Astrocyte (in vitro differentiated cells and primary cell): Measurements from ENCODE around the gene DDX31. TPM values are rescaled to one million over a fixed set of nuclear protein-coding genes. Genes with fewer than 3 reads are reported as not detected.

Source experiments
- DNase-seq: peaks from one replicate; pipeline ENCODE4 v3.0.0-alpha.2; 2010; ENCODE audit warnings: low read depth
- FAIRE-seq: peaks from 2 replicates; lab custom pipeline; 2011; peaks lifted over from hg19 to GRCh38; lab: Jason Lieb, UNC
- H2AFZ ChIP-seq: 2 replicates; pipeline ENCODE4 v1.6.0; 2012; ENCODE audit warnings: low read depth, low read length, inconsistent platforms
- H3K27ac ChIP-seq: 2 replicates; pipeline ENCODE4 v1.5.1; 2011; ENCODE audit warnings: low read depth, low read length, inconsistent platforms
- H3K27me3 ChIP-seq: 2 replicates; pipeline ENCODE4 v1.6.0; 2011; ENCODE audit warnings: low read length, inconsistent platforms; ENCODE audit not compliant: insufficient read depth
- H3K36me3 ChIP-seq: 2 replicates; pipeline ENCODE4 v1.5.1; 2011; ENCODE audit warnings: low read length, inconsistent platforms; ENCODE audit not compliant: insufficient read depth
- H3K4me1 ChIP-seq: 2 replicates; pipeline ENCODE4 v1.5.1; 2011; ENCODE audit warnings: low read length, inconsistent platforms; ENCODE audit not compliant: insufficient read depth
- H3K4me2 ChIP-seq: 2 replicates; pipeline ENCODE4 v1.6.0; 2012; ENCODE audit warnings: low read length, inconsistent platforms
- H3K4me3 ChIP-seq: 2 replicates; pipeline ENCODE4 v1.5.1; 2011; ENCODE audit warnings: low read depth, mild to moderate bottlenecking, low read length, inconsistent platforms; ENCODE audit not compliant: insufficient read depth
- H3K79me2 ChIP-seq: 2 replicates; pipeline ENCODE4 v1.6.0; 2012; ENCODE audit warnings: mild to moderate bottlenecking, low read length, inconsistent platforms; ENCODE audit not compliant: insufficient read depth
- H3K9ac ChIP-seq: 2 replicates; pipeline ENCODE4 v1.6.0; 2012; ENCODE audit warnings: mild to moderate bottlenecking, low read length, inconsistent platforms
- H3K9me3 ChIP-seq: 2 replicates; pipeline ENCODE4 v1.5.1; 2012; ENCODE audit warnings: low read depth, mild to moderate bottlenecking, low read length, inconsistent platforms; ENCODE audit not compliant: insufficient read depth
- H4K20me1 ChIP-seq: 2 replicates; pipeline ENCODE4 v1.6.0; 2012; ENCODE audit warnings: low read length, inconsistent platforms; ENCODE audit not compliant: insufficient read depth
- H3K27ac Mint-ChIP-seq: one replicate; pipeline ENCODE4 v1.8.0; 2021; ENCODE audit warnings: mild to moderate bottlenecking, mixed read lengths; ENCODE audit not compliant: unreplicated experiment
- H3K27me3 Mint-ChIP-seq: one replicate; pipeline ENCODE4 v1.8.0; 2021; ENCODE audit warnings: low read depth, mixed read lengths; ENCODE audit not compliant: unreplicated experiment
- H3K36me3 Mint-ChIP-seq: one replicate; pipeline ENCODE4 v1.8.0; 2021; ENCODE audit warnings: low read depth, mixed read lengths; ENCODE audit not compliant: unreplicated experiment
- H3K4me1 Mint-ChIP-seq: one replicate; pipeline ENCODE4 v1.8.0; 2021; ENCODE audit warnings: low read depth, mixed read lengths; ENCODE audit not compliant: unreplicated experiment
- H3K4me3 Mint-ChIP-seq: one replicate; pipeline ENCODE4 v1.8.0; 2021; ENCODE audit warnings: mild to moderate bottlenecking, moderate library complexity, mixed read lengths; ENCODE audit not compliant: unreplicated experiment
- H3K9me3 Mint-ChIP-seq: one replicate; pipeline ENCODE4 v1.8.0; 2021; ENCODE audit warnings: mild to moderate bottlenecking, mixed read lengths; ENCODE audit not compliant: unreplicated experiment
- EZH2 ChIP-seq: IDR thresholded peaks from 2 replicates; pipeline ENCODE4 v1.6.1; 2012; ENCODE audit warnings: mild to moderate bottlenecking, low read length, inconsistent platforms; ENCODE audit not compliant: insufficient read depth
- total RNA-seq: library from RNA; stranded (reverse); gene quantifications from 2 replicates; pipeline ENCODE4 v1.2.1, GENCODE V29; 2021
- TF ChIP-seq, protein P1 (sequence below): IDR thresholded peaks from 2 replicates; pipeline ENCODE4 v1.5.1; 2011; ENCODE audit warnings: low read depth, mild to moderate bottlenecking, inconsistent platforms, low read length, moderate library complexity; ENCODE audit not compliant: insufficient read depth

DDX31 gene
- total RNA-seq, 1 donor from 2014 or later, result 20.5 TPM

DNA sequence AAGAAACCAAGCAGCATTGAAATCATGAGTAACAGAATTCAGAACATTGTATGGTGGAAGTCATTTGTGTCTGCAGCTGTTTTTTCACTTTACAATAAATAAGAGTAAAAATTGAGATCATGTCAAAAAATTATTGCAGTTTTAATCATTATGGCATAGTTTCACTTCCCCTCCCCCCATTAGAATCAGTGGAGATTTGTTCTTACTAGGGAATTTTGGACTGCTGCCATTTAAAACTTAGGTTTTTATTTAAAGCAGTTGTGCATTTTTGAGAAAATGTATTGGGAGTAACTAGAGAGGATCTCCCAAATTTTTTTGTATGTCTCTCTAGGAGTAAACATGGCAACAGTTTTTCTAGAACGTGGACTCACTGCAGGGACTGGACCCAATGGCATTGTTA, 20.9 kb upstream of the DDX31 start:
- Mint-ChIP-seq H3K9me3 (peaks cover 7% of the 10 kb centered on the region), H3K4me1 (no peaks in the 10 kb centered on the region), H3K27me3 (no peaks in the 10 kb centered on the region), H3K36me3 (peaks cover 36% of the 10 kb centered on the region), H3K4me3 (no peak overlapping the region), H3K27ac (no peak overlapping the region)
- Histone ChIP-seq H3K79me2 (peaks cover 2% of the 10 kb centered on the region), H3K9ac (no peak overlapping the region), H3K36me3 (peaks cover 27% of the 10 kb centered on the region), H2AFZ (no peak overlapping the region), H4K20me1 (peaks cover 36% of the 10 kb centered on the region), H3K4me1 (no peaks in the 10 kb centered on the region), H3K9me3 (no peaks in the 10 kb centered on the region), H3K4me3 (no peak overlapping the region), H3K27ac (no peak overlapping the region), H3K4me2 (no peak overlapping the region), H3K27me3 (no peaks in the 10 kb centered on the region)
- DNase-seq, result no peak
- no peak for FAIRE-seq
- TF ChIP-seq, protein P1, sequence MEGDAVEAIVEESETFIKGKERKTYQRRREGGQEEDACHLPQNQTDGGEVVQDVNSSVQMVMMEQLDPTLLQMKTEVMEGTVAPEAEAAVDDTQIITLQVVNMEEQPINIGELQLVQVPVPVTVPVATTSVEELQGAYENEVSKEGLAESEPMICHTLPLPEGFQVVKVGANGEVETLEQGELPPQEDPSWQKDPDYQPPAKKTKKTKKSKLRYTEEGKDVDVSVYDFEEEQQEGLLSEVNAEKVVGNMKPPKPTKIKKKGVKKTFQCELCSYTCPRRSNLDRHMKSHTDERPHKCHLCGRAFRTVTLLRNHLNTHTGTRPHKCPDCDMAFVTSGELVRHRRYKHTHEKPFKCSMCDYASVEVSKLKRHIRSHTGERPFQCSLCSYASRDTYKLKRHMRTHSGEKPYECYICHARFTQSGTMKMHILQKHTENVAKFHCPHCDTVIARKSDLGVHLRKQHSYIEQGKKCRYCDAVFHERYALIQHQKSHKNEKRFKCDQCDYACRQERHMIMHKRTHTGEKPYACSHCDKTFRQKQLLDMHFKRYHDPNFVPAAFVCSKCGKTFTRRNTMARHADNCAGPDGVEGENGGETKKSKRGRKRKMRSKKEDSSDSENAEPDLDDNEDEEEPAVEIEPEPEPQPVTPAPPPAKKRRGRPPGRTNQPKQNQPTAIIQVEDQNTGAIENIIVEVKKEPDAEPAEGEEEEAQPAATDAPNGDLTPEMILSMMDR, result no peak

DNA sequence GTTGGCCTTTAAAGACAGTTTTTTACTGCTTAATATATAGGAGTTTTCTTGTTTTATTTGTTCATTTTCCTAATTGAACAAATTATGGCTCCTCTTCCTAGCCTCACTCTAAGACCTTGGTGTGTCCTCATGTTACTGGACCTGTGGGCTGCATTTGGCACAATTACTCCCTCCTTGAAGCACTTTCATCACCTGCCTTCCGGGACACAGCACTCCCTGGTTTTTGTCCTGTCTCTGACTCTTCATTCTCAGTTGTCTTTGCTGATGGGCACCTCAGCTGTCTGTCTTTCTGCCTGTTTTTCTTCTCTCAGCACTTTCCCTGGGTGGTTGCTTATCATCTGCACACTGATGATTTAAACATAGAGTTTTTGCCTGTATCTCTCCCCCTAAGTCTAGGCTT, 14.1 kb upstream of the DDX31 start:
- no peaks in the 10 kb centered on the region for H3K27me3 Mint-ChIP-seq
- Histone ChIP-seq H4K20me1 (peaks cover 76% of the 10 kb centered on the region), H3K27ac (no peak overlapping the region), H3K9me3 (no peaks in the 10 kb centered on the region), H2AFZ (no peak overlapping the region), H3K27me3 (no peaks in the 10 kb centered on the region), H3K4me3 (no peak overlapping the region), H3K4me2 (no peak overlapping the region), H3K4me1 (no peaks in the 10 kb centered on the region), H3K36me3 (peaks cover 28% of the 10 kb centered on the region), H3K9ac (no peak overlapping the region), H3K79me2 (peaks cover 60% of the 10 kb centered on the region)
- DNase-seq, result no peak
- no peaks in the 10 kb centered on the region for H3K9me3 Mint-ChIP-seq
- H3K4me3 Mint-ChIP-seq, result no peak overlapping the region
- FAIRE-seq, result no peak
- no peak overlapping the region for H3K27ac Mint-ChIP-seq
- H3K36me3 Mint-ChIP-seq, result peaks cover 35% of the 10 kb centered on the region
- no peak for TF ChIP-seq EZH2
- TF ChIP-seq, protein P1, result no peak
- H3K4me1 Mint-ChIP-seq, result peaks cover 3% of the 10 kb centered on the region

DNA sequence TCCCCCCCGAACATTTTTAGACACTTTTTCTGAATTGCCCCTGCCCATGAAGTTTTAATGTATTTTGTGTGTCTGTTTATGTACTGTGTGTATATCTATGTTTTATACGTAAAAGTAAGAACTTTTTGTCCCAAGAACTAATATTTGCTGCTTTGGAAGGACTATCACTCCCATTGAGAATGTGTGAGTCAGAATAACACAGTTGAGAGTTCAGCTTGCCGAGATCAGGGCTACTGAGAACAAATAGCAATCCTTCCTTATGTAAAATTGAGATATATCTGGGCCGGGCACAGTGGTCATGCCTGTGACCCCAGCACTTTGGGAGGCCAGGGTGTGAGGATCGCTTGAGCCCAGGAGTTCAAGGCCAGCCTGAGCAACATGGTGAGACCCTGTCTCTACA, 11.8 kb upstream of the DDX31 start:
- H3K36me3 ChIP-seq, result peaks cover 27% of the 10 kb centered on the region
- no peaks in the 10 kb centered on the region for H3K27me3 ChIP-seq
- H3K36me3 Mint-ChIP-seq, result peaks cover 30% of the 10 kb centered on the region
- no peaks in the 10 kb centered on the region for H3K27me3 Mint-ChIP-seq
- no peak overlapping the region for H3K27ac Mint-ChIP-seq
- H3K27ac ChIP-seq, result no peak overlapping the region
- no peak for FAIRE-seq
- H3K4me3 ChIP-seq, result no peak overlapping the region
- H4K20me1 ChIP-seq, result peaks cover 85% of the 10 kb centered on the region
- no peak overlapping the region for H3K4me2 ChIP-seq
- peaks cover 3% of the 10 kb centered on the region for H3K4me1 Mint-ChIP-seq
- no peaks in the 10 kb centered on the region for H3K4me1 ChIP-seq
- TF ChIP-seq EZH2, result no peak
- TF ChIP-seq, protein P1, result no peak
- no peak overlapping the region for H2AFZ ChIP-seq
- H3K9me3 Mint-ChIP-seq, result no peaks in the 10 kb centered on the region
- H3K9ac ChIP-seq, result no peak overlapping the region
- H3K79me2 ChIP-seq, result peaks cover 83% of the 10 kb centered on the region
- no peak for DNase-seq
- H3K9me3 ChIP-seq, result no peaks in the 10 kb centered on the region
- H3K4me3 Mint-ChIP-seq, result no peak overlapping the region
